Stimulated activated CD4-positive, alpha-beta T cell treated with anti-CD3 and anti-CD28 coated beads, Interleukin-2, amount 100 ng/mL, for 24 hours (primary cell): ENCODE data around the gene UCK2.

Experiments
- DNase-seq, 2 donors: peaks; one replicate each; pipeline ENCODE4 v3.0.0-alpha.2; 2020

Gene UCK2

DNA sequence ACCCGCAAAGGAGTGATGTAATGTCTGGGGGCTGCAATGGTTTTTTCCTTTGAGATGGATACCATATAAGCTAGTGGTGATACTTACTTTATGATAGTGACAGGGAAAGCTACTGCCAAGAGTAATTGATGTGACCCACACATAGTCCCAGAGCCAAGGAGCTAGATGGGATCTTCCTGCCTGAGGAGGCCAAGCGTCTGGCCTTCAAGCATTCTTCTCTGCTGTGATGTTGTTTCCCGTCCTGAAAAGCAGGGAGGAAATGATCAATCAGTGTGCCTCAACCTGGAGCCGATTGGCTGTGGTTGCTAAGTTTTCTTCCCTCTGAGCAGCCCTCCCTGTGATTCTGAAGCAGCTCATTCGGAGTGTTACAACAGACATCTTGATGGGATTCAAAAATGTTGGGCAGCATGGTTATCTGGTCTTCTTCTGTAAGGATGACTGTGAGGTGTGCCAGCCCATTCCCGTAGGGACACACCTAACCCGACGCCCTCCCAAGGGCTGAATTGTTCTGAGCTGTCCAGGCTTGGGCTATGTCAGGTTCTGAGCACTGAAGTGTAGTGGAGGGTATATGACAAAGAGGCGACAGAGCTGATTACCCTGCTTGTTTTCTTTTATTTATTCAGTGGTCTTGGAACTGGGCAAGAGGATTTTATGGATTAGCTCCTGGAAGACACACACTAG is 56.7 kb downstream of the UCK2 start:
- no peak for DNase-seq

DNA sequence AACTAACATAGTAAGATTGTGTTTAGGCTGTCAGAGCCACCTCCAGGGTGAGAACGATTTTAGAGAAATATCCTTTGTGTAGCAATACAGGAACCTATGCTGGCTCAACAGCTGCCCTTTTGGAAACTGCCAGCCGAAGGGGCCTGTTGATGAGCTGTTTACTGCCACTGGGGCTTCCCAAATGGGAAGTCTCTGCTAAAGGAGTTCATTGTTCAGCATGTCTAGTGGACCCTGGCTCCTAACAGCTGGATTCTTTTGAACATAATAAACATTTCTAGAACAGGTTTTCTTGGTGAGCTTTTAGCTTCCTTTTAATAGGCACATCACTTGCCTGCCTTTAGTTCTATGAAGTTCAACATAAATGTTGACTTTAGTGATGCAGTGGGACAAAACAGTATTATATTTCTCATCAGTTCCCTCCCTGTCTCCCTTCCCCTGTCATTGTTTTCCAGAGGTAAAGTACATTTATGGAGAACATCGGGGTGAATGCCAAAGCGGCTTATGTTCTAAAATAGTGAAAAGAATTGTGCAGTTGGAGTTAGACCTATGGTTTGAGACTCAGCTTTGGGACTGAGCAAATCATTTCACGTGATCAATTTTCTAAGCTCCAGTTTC is 57.4 kb downstream of the UCK2 start:
- DNase-seq: no peak

DNA sequence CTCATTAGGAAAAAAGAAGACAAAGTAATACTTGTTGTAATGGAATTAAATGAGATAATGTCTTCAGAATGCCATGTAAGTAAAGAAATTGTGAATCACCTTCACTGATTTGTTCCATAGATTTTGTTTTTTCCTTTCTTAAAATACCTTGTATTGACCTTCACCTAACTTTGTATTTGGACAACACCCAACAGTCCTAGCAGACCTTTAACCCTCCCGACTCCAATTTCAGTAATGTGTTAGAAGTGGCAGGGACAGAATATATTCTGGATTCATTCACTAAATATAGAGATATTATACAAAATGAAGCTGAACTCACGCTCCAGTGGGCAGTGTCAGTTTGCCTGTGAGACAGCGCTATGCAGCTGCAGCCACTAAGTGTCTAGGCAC is 57.9 kb downstream of the UCK2 start:
- DNase-seq: no peak

DNA sequence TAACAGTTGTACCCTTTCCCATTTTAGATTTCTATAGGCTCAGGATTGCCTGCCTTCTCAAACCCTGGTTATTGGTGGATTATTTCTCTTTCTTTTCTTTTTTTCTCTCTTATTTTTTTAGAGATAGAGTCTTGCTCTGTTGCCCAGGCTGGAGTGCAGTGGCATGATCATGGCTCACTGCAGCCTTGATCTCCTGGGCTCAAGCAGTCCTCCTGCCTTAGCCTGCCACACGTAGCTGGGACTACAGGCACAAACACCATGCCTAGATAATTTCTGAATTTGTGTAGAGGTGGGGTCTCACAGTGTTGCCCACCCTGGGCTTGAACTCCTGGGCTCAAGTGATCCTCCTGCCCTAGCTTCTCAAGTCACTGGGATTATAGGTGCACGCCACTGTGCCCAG is 58.8 kb downstream of the UCK2 start:
- DNase-seq: no peak

DNA sequence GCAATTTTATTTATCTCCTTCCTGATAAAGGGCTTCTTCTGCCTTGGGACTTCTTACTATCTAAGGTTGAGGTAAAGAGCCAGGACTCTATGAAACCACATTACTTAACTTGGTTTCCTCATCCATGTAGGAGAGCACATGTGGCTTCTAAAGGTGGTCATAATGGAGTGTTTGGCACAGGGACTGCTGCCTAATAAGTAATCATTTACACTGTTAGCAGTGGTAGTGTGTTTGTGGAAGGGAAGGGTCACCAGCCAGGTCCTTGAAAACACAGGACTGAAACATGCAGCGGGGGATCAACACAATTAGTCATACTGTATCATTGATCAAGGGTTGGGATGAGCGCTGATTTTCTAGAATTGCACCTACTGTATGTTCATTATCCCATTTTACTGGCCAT is 59.6 kb downstream of the UCK2 start:
- no peak for DNase-seq

DNA sequence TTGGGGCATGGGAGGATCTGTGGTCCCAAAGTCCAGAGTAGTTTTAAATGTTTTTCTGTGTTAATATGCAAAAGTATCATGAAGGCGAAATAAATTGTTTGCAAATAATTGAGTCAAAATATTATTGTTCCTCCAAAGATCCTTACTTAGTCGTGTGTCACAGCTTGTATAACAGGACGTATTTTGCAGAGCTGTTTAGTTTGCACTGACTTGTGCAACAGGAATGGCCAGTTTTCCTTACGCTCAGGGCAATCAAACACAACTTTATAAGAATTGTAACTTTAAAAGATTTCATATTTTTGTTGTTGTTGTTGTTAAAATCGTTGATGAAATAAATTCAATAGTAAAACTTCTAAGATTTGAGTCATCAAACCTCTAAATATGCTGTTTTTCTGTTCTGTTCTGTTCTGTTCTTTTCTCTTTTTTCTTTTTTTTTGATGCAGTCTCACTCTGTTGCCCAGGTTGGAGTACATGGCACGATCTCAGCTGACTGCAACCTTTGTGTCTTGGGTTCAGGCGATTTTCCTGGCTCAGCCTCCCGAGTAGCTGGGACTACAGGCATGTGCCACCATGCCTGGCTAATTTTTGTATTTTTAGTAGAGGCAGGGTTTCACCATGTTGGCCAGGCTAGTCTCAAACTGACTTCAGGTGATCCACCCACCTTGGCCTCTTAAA is 60.6 kb downstream of the UCK2 start:
- DNase-seq: no peak

DNA sequence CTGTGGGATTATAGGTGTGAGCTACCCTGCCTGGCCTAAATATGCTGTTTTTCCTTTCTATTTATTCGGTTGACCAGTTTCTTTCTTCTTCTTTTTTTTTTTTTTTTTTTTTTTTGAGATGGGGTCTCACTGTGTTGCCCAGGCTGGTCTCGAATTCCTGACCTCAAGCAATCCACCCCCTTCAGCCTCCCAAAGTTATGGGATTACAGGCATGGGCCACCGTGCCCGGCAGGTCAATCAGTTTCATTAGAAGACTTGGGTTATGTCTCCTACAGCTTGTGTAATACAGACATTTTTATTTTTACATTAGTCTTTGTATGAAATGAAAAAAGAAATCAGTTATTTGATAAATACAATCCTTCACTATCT is 61.1 kb downstream of the UCK2 start:
- no peak for DNase-seq

DNA sequence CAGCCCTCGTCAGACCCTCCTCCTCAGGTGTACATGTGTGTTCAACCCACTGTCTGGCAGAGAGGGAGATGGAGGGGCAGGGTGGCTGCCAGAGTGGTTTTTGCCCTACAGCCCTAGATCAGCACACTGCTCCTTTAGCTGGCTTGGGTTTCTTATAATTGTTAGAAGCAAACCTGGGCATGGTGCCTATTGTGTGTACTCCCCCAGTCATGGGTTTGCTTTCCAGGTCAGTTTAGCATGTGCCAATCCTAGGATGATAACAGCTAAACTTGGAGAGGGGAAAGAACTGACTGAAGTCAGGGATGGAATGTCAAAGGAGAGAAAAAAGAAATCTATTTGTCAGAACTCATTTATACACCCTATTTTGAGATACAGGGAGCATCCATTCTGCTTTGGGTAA is 63.3 kb downstream of the UCK2 start:
- no peak for DNase-seq

DNA sequence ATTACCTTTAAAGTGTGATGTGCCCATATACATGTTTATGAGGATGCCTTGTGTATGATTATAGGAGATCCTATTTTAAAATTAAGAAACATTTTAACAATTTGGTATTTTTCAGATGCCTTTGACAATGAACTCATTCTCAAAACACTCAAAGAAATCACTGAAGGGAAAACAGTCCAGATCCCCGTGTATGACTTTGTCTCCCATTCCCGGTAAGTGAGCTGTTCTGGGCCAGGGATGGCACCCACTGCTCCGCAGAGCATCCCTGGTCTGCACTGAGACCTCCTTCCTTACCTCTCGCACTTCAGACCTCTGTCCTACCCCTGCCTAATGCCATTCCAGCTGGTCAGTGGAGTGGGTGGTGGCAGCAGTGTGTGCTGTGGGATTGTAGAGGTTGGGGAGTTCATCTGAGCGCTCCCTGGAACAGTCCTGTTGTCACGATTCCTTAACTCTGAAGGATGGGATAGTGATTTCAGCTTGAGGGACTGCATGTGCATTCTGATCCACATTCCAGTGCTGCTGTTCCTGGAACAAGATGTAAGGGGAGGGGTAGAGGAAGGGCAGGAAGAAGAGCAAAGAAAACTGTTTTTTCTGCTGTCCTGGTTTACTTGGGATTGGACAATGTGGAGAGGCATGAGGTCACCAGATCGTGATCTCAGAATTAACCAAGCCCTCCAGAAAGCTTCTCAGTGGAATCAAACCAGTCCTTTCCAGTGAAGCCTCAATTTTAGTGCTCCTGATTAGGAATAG is 63.9 kb downstream of the UCK2 start:
- DNase-seq: no peak

DNA sequence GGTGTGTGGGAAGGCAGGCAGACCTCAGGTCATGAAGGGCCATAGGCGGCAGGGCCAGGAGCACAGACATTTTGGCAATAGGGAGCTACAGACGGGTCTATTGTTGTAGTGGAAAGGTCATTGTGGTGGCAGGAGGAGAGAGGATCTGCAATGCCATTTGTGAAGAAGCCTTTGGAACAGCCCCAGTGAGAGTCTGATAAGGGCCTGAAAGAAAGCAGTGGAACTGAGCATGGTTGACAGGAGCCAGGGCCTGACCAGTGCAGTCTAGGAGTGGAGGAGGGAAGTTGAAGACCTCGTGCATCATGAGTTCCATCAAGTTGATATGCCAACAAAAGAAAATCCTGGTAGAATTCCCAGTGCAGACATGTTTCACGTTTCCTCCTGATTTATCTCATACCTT is 65.5 kb downstream of the UCK2 start:
- DNase-seq: no peak

DNA sequence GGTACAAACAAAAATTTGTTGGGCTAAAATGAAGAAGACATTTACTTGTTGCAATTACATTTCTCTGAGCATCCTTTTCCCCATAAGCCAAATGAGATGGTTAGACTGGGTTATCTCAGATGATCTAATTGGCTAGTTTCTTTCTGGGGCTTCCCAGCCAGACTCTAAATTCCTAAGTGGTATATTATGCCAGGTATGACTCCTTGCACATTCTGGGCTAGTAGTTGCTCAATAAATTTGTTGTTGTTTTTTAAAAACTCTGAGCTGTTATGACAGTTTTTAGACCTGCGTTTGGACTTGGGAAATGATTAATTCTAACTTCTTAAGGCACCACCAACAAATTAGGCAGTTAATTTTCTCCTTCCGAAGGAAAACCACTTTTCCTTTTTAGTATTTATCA is 66.1 kb downstream of the UCK2 start:
- no peak for DNase-seq

DNA sequence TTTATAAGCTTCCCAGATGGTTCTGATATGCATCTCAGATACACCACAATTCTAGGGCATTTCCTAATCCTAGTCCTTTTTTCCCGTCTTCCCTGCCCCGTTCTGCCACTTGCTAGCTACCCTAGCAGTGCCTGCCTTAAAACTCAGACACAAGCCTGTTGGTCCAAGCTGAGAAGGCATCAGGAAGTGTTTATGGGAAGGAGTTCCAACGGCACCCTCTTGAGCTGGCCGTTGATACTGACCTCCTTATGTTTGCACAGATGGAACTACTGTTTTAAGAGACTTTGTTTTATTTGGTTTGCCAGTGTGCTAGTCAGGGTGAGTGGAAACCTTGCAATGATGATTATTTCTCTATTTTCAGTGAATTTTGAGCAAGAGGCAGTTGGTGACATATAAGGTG is 67.2 kb downstream of the UCK2 start:
- no peak for DNase-seq

DNA sequence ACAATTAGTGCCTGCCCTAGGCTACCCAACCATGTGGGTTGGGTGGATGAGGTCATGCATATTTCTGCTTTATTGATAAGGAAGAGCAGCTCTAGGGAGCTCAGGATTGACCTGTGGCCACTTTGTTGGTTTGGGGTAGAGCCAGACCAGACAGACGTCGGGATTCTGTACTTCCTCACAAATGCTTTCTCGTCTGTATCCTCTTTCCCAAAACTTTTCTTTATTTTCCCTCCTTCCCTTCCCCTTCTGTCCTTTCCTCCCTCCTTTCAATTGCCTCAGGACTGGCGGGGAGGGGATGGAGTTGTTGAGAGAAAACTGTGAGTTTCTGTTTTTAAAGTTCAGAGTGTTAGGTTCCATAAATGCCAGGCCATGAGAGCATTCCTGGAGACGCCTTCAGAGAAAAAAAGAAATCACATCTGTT is 68.0 kb downstream of the UCK2 start:
- DNase-seq: no peak

DNA sequence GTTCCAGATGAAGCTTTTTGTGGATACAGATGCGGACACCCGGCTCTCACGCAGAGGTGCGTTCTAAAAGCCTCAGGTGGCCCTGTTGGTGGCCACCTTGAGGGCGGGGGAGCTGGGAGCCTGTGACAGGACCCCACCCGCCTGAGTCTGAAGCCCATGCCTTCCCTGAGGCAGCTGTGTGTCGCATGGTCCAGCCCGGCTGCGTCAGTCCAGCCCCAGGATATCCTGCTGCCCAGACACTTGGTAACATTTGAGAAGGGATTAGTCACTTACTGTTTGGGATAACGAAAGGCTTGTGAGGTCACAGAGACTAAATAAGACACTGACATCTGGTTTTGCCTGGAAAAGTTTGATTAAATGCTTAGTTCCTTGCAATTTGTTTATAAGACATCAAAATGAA is 68.9 kb downstream of the UCK2 start:
- DNase-seq: no peak

DNA sequence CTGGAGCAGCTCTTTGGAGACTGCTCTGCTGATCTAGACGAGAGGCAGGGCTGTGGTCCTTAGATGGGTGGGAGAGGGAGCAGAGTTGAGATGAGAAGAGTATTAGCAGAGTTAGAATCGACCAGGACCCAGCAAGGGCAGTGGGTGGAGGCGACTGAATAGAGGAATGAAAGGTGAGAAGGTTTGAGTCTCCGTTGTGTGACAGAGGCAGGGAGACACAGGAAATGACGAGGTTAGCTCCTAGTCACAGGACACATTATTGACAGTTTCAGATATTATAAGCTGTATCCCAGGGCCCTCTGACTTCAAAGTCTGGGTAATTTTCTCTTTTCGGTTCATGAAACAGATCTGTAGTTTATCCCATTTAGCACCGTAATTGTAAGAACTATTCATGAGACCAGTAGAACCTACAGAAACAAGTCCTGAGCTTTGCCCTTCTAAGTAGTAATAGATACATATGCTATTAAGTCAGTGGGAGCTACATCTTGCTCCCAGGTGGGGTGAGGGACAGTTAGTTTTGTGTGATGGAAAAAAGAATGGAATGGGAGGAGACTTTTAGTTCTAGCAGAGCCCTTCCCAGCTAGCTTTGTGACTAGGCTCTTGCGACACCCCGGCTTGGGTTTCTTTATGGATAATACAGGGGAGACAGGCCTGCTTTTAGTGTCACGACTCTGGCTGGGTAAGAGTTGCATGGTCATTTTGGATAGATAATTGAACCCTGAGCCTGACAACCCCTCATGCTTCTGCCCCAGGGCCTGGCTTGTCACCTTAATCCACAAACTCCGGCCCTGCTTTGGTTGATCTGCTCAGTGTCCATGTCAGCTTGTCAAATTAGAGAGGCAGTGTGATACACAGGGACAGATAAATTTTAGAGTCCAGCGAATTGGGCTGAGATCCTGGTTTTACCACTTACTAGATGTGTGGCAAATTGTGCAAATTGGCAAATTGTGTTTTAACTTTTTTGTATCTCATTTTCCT is 70.2 kb downstream of the UCK2 start:
- no peak for DNase-seq

DNA sequence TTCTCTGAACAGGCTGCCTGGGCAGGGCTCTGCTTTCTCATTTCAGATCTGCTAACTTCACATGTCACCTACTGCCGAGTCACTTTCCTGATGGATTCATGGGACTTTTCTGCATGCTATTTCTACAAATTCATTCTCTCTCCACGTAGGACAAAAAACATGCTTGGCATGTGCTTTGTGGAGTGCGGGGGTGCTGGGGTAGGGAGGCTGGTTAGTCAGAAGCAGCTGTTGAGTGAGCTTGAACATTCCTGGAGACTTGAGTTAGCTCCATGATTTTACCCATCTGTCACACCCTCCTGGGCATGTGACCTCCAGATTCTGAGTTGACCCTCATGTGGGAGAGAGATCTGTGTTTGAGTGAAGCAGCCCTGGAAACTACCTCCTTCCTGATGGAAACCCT is 71.4 kb downstream of the UCK2 start:
- DNase-seq: no peak

DNA sequence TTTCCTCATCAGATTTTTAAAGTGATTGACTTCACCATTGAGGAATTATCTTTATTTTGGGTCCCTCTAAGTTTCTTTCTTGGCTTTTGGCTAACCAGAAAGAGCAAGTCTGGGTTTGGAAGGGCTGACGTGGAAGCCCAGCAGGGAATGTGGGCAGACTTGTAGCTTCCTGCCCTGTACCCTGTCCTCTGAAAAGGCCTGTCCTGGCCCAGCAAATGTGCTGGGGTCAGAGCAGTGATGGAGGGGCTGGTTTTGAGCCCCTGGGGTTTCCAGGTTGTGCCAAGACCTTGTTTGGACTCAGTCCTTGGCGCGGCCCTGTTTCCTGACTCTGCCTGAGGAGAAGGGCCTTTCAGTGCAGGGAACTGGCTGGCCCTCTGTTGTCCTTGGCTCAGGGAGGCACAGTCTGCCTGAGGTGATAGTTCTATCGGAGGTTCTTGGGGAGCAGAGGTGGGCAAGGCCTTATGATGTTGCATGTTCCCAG is 72.1 kb downstream of the UCK2 start:
- DNase-seq: no peak

DNA sequence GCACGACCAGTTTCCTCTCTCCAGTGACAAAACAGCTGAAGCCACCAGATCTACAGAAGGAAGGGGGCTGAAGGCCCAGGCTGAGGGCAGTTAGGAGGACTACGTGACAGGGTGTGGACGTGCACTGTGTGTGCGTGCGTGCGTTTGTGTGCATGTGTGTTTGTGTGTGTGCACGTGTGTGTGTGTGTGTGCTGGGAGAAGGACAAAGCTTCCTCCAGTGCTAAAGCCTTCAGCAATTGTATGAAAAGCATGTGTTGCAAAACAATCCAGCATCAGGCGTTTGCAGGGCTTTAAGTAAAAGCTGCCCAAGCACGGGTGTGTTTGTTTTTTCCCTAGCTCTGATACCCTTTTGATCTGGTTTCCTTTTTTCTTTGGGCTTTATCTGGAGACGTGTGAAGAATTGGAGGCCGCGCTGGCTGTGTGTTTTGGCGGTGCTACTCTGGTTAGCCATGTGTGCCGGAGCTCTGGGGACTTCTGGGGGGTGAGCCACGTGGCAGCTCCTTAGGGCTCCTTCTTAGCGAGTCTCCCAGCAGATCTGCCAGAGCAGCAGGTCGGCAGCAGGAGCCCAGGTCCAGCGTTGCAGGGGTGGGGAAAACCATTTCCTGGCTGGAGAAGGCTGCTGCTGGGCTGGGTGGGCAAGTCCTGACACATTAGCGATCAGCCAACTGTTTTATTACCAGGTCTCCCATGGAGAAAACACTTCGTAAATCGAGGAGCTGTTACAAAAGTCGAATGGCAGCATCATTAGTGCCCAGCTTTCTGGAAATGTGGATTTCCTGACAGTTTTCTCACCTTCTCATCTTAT is 73.4 kb downstream of the UCK2 start:
- no peak for DNase-seq

DNA sequence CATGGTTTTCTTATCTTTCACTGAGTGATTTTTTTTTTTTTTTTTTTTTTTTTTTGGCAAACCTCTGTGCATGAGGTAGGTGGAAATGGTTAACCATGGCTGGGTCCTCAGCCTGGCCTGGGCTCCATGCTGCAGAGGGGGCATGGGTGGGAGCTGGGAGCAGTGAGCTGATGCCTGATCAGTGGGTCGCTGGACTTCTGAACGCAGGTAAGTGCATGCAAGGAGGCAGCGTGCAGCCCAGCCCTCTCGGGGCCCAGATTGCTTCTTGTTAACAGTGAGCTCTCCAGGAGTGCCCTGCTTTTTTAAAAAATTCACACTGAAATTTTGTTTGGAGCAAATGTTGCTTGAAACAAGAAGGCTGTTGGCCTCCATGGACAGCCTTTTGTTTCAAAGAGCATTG is 75.2 kb downstream of the UCK2 start:
- no peak for DNase-seq

DNA sequence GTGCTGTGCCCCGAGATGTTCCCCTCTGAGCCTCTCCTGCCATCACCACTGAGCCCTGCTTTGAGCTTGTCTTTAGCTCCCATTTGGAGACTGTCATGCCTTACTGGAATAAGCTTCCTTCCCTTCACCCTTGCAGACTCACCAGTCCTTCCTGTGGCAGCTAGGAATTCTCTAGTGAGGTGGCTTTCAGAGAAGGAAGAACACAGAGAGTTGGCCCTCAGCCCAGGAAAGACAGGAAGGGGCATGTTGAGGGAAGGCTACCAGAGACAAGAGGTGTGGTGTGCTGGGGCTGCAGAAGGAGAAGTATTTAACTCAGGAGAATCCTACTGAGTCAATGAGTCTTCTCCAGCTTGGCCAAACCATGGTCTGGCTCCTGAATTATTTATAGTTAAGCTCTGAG is 76.3 kb downstream of the UCK2 start:
- no peak for DNase-seq

DNA sequence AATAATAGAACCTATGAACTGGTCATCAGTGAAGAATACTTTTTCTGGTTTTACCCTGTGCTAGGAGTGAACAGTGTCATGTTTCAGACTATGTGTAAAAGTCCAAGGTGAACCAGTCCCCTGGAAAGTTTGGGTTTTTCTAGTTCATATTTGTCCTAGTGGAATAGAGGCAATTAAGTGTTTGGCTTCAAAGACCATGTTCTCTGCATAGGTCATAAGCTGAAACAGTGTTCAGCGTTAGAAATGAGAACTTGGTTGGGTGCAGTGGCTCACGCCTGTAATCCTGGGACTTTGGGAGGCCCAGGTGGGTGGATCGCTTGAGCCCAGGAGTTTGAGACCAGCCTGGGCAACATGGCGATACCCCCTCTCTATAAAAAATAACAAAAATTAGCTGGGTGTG is 77.5 kb downstream of the UCK2 start:
- no peak for DNase-seq

DNA sequence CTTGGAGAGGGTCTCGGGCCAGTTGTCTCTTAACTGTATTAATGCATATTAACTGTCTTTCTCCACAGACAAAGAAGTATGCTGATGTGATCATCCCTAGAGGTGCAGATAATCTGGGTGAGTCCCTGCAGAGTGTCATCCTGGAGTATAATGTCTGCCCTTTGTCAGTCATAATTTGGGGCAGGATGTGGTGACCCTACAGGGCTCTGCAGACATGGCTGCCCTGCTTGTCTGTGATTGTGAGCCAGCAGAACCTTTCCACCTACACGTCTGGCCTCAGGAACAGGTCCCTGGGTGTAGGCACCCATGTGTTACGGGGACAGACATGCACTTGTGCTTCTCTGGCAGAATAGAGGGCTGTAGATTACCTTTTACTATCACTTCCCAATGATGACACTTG is 78.4 kb downstream of the UCK2 start:
- DNase-seq: no peak
